ENCODE measurements around the gene RRP1.
A peak's percentile ranks its signal among the peaks of the same experiment; 100 is the strongest.

The RRP1 gene

GRCh38 chr21:43783098-43783700 is 6.2 kb upstream of the RRP1 start:
- no peak overlapping the region for H3K27ac Mint-ChIP-seq
- peaks cover 4% of the 10 kb centered on the region for H3K9me3 Mint-ChIP-seq
- peaks cover 34% of the 10 kb centered on the region for H3K27me3 Mint-ChIP-seq (ENCODE audit: low read depth, poor library complexity)
- H3K4me3 Mint-ChIP-seq: no peak overlapping the region
- no peak for TF ChIP-seq CTCF (IDR thresholded peaks at IDR 0.05)
- peaks cover 10% of the 10 kb centered on the region for H3K4me1 Mint-ChIP-seq
- DNase-seq: no peak
- no peaks in the 10 kb centered on the region for H3K36me3 Mint-ChIP-seq (ENCODE audit: low read depth)

- DNase-seq: no peak
- no peak overlapping the region for H3K27ac Mint-ChIP-seq
- H3K4me3 Mint-ChIP-seq: no peak overlapping the region
- no peak for TF ChIP-seq CTCF (IDR thresholded peaks at IDR 0.05)
- no peaks in the 10 kb centered on the region for H3K36me3 Mint-ChIP-seq (ENCODE audit: low read depth)
- peaks cover 4% of the 10 kb centered on the region for H3K9me3 Mint-ChIP-seq
- H3K4me1 Mint-ChIP-seq: peaks cover 3% of the 10 kb centered on the region
- peaks cover 29% of the 10 kb centered on the region for H3K27me3 Mint-ChIP-seq (ENCODE audit: low read depth, poor library complexity)
These were observed 4.2 kb upstream of the RRP1 start for GRCh38 chr21:43785134-43785533.

- peaks cover 4% of the 10 kb centered on the region for H3K9me3 Mint-ChIP-seq
- no peak for DNase-seq
- H3K27me3 Mint-ChIP-seq (ENCODE audit: low read depth, poor library complexity): peaks cover 21% of the 10 kb centered on the region
- peak overlapping the region; percentile 39 for H3K27ac Mint-ChIP-seq
- H3K4me3 Mint-ChIP-seq: no peak overlapping the region
- TF ChIP-seq CTCF (IDR thresholded peaks at IDR 0.05): no peak
- H3K4me1 Mint-ChIP-seq: peaks cover 14% of the 10 kb centered on the region
- H3K36me3 Mint-ChIP-seq (ENCODE audit: low read depth): peaks cover 8% of the 10 kb centered on the region
These were observed 3.0 kb upstream of the RRP1 start for GRCh38 chr21:43786300-43786806.

- peaks cover 11% of the 10 kb centered on the region for H3K36me3 Mint-ChIP-seq (ENCODE audit: low read depth)
- TF ChIP-seq CTCF (IDR thresholded peaks at IDR 0.05): no peak
- no peak overlapping the region for H3K27ac Mint-ChIP-seq
- peaks cover 17% of the 10 kb centered on the region for H3K4me1 Mint-ChIP-seq
- H3K4me3 Mint-ChIP-seq: no peak overlapping the region
- peaks cover 21% of the 10 kb centered on the region for H3K27me3 Mint-ChIP-seq (ENCODE audit: low read depth, poor library complexity)
- peaks cover 4% of the 10 kb centered on the region for H3K9me3 Mint-ChIP-seq
- no peak for DNase-seq
These were observed 2.5 kb upstream of the RRP1 start for GRCh38 chr21:43786807-43787440.

- Mint-ChIP-seq H3K4me1 (peaks cover 20% of the 10 kb centered on the region), H3K9me3 (peaks cover 4% of the 10 kb centered on the region), H3K4me3 (peak overlapping the region; percentile 98), H3K27me3 (ENCODE audit: low read depth, poor library complexity) (peaks cover 7% of the 10 kb centered on the region), H3K36me3 (ENCODE audit: low read depth) (peaks cover 27% of the 10 kb centered on the region), H3K27ac (peak overlapping the region; percentile 95)
- no peak for DNase-seq
- TF ChIP-seq CTCF (IDR thresholded peaks at IDR 0.05): no peak
These were observed 690 bp downstream of the RRP1 start for GRCh38 chr21:43790010-43790524.

All from nephron progenitor cell (in vitro differentiated cells).